ENCODE data around the gene PKP3.
"Not testable (repeated sequence)": the region's sequence is repeated elsewhere in the genome, so short reads cannot be mapped to it uniquely, and the experiment has no call there.

Gene PKP3

GRCh38 chr11:413120-414081 is 19.4 kb downstream of the PKP3 start:
- no peak for DNase-seq

- no peak for DNase-seq
These were observed 20.4 kb downstream of the PKP3 start for GRCh38 chr11:414318-414857.

DNA sequence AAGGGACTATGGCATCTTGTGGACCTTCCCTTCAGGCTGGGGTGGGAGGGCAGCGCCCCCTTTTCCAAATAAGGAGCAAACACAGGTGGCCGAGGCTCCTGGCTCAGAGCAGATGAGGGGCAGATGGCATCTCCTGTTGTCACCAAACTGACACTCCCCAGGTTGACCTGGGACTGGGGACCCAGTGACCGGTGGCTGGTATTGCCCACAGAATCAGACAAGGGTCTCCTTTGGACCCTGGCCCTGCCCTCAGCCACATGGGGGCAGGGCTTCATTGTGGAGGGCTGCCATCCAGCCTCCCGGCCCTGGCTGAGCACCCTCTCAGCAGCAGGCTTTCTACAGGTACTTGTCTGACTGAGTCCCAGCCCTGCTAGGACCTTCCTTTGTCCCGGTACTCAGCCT is 21.6 kb downstream of the PKP3 start:
- no peak for DNase-seq

DNA sequence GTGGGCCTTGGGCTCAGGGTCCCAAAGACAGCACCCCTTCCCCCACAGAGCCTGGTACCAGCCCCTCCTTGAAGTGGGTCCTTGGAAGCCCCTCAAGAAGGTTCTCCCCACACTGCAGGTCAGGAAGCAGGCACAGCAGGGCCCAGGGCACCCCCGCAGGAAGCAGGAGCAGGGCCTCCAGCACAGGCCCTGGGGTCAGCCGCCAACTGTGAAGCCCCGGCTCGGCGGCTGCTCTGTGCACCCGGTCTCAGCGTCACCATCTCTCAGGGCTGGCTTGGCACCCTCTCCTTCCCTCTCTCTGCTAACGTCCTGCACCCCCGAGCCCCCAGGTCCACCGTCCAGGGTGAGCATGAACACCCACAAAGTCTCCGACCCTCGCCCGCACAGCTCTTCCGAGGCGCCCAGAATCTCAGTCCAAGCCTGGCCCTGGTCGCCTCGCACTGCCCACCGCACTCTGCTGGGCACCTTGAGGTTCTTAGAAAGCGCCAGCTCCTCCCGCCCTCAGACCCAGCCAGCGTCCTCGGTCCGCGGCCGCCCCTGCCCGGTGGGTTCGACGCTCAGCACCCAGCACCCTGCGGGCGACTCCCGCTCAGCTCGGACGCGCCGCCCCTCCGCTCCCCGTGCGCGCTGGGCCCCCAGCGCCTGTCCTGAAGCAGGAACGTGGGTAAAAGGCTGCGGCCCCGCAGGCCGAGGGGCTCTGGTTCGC is 22.2 kb downstream of the PKP3 start:
- DNase-seq, result no peak

DNA sequence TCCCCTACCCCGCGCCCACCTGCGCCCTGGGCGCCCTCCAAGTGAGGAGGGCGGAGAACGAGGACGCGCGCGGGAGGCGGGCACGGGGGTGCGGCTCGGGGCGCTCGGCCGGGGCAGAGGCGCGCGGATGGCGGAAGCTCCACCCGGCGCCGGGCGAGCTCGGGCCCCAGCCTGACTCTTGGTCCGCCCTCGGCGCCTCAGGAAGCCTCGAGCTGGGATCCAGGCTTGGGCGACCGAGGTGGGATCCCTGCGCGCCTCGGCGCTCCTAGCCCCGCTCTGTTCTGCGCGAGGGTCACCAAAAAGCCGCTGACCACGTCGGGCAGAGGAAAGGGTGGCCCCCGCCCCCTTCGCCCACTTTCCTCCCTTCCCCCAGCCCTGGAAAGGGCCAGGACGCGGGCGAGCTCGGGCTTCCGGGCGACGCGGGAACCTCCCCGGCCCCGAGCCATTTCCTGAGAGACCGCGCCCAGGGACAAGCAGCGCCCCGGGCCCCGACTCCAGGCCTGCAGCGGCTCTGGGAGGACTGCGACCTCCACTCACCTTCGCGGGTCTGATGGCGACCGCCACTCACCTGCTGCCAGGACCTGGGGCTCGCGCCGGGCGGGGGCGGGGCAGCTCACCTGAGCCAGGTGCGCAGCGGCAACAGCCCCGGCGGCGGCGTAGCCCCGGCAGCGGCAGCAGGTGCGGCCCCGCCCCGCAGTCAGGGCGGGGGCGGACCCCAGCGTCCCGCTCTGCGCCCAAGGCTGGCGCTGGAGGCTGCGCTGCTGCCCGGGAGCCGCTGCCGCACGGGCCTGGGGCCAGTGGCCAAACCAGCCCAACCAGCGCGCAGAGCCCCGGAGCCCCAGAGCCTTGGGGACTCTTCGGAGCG is 23.0 kb downstream of the PKP3 start:
- DNase-seq, result no peak

GRCh38 chr11:417652-418342 is 23.8 kb downstream of the PKP3 start:
- DNase-seq, result no peak

DNA sequence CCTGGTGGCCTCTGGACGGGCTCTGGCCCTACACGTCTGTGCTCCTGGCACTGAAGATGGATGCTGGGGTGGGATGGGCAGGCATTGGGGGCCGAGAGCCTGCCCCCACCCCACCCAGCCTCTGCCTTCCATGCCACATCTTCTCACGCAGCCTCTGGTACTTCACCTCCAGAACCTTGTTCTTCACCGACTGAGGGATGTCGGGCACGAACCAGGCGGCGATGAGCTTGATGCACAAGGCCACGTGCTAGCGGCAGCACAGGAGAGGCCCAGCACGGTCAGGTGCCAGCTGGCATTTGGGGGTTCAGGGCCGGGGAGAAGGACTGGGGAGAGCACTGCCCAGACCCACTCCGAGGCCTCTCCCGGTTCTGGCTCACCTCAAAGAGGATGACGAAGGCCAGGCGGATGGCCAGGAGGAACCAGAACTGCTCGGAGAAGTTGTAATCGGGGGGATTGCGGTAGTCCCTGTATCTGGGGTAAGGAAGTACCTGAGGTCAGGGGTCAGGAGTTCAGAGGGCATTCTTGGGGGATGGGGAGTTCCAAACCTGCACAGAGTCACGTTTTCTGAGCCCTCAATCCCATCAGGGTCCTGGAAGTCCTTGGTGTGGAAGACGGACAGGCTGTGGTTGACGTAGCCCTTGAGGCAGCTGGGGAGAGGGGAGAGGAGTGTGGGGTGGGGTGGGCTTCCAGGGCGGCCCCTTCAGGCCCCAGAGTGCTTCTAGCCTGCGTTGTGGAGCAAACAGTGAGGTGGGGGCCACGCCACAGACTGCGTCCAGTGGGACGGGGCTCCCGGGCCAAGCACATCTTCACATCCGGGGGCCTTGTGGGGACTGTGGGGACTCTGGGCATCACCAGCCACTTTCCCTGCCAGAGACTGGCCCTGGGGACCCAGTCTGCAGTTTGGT is 24.6 kb downstream of the PKP3 start:
- no peak for DNase-seq

DNA sequence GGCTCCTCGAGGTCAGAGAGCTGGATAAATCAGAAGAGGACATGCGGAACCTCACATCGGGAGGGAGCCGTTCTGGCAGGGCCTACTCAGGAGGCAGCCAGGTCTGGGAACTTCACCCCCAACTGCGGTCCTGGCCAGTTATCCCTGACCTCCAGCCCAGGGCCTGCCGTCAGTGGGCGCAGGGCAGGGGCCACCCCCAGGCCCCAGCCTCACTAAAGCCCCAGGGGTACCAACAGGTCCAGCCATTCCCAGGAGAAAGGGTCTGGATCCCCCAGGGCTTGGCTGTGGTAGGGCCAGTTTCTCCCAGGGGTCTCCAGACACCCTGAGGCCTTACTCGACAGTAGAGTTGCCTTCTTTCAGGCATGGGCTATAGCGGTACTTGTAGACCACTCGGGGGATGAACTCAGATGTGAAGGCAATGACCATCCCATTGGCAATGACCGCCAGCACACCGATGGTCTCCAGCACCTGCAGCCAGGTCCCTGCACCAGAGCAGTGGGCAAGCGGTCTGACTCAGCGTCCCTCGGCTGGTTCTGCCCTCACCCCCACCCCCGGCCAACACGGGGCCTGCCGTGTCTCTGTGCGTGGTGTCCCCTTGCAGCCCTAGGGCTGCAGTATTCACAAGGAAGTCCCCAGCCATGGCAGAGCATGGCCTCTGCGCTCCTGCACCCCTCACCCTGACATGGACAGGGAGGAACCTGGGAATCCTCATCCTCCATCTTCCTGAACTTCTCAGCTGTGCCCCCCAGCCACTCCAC is 25.4 kb downstream of the PKP3 start:
- no peak for DNase-seq

GRCh38 chr11:420054-420910 is 26.3 kb downstream of the PKP3 start:
- DNase-seq, result no peak

DNA sequence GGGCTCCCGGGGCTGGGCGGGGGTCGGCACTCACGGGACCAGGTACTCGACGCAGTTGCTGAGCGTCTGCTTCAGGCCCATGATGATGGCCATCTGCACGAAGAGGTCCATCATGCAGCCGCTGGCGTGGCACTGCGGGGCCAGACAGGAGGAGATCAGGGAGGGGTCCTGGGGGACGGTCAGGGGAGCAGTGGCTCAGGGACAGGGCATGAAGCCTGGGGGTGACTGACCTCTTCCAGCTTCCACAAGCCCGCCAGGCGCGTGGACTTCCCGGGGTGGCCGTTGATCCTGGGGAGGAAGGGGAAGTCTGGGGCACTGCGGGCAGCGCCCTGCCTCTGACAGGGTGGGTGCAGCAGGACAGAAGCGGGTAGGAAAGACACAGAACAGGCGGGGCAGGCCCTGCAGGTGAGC is 26.9 kb downstream of the PKP3 start:
- no peak for DNase-seq

GRCh38 chr11:422249-422656 is 28.2 kb downstream of the PKP3 start:
- DNase-seq, result no peak

DNA sequence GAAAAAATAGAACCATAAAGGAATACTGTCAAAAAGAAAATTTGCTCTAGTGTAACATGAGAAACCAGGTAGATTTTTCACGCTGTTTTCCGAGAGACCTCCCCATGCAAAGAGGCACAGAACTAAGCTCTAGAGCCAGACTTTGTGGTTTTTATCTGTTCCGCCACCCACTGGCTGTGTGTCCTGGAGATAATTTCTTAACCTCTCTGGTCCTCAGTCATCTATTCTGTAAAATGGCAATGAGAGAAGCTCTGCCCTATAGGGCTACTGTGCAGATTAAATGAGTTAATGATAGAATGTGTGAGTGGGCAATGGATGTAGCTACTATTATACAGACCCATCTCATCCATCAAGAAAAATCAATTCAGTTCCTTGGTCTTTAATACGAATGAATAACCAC is 30.2 kb downstream of the PKP3 start:
- DNase-seq, result no peak

- not testable (repeated sequence) for DNase-seq
These were observed 30.8 kb downstream of the PKP3 start for GRCh38 chr11:424766-425165.

DNA sequence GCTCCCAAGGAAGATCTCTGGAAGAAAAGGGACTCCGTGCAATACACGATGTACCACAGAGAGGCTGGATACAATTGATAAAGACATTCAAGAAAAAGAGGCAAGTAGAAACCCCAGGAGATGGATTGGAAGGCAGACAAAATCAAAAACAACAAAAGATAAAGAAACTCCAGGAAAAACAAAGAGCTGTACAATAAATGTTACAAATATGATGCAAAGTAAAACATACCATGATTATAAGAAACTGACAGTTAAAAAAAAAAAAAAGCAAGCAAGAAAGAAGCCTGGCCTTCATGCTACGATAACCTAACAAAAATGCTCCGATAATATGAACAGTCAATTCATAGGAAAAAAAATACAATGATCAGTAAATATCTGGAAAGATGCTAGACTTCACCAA is 31.3 kb downstream of the PKP3 start:
- no peak for DNase-seq

DNA sequence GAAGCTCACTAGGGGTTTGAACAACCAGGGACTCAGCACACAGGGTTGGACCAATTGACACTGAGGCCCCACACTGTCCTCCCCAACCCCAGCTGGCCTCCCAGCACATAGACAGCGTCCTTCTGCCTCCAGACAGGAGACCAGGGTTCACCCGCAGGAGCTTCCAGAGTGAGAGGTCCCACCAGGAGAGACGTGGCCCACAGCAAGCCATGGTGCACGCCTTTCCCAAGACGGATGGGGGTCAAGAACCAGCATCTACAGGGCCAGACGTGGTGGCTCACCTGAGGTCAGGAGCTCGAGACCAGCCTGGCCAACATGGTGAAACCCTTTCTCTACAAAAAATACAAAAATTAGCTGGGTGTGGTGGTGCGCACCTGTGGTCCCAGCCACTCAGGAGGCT is 32.8 kb downstream of the PKP3 start:
- DNase-seq, result no peak

- DNase-seq, result no peak
These were observed 34.3 kb downstream of the PKP3 start for GRCh38 chr11:428295-428694.

DNA sequence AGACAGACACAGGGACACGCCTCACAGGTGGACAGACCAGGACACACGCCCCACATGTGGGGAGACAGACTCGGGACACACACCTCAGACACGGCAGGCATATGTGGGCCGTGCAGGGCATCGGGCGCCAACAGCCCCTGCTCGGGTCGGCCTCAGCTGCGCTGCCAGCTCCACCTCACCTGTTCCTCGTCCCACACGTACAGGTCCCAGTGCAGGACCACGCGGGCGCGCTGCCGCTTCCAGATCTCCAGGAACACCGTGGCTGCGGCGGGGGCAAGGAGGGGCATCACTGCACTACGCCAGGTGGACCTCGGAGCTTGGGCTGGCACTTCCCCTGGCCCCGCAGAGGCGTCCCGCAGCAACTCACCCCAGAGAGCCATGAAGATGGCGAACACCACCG is 35.4 kb downstream of the PKP3 start:
- no peak for DNase-seq

GRCh38 chr11:429931-430456 is 36.0 kb downstream of the PKP3 start:
- no peak for DNase-seq

- DNase-seq, result no peak
These were observed 37.9 kb downstream of the PKP3 start for GRCh38 chr11:431921-432320.
